Trophoblast cell (in vitro differentiated cells and primary cell): Measurements from ENCODE around the gene ABHD1.
A peak's percentile ranks its signal among the peaks of the same experiment; 100 is the strongest.

ENCODE experiments used
- DNase-seq, 2 donors: peaks; one replicate each; pipeline ENCODE4 v3.0.0-alpha.2; 2016
- H2AFZ ChIP-seq: 2 replicates; pipeline ENCODE4 v1.6.1; 2013; ENCODE audit warnings: low read length, moderate library complexity, mild to moderate bottlenecking; ENCODE audit not compliant: insufficient read depth, poor library complexity
- H2AK5ac ChIP-seq: 2 replicates; pipeline ENCODE4 v1.6.1; 2013; ENCODE audit warnings: mild to moderate bottlenecking, low read length
- H2BK120ac ChIP-seq: 2 replicates; pipeline ENCODE4 v1.6.1; 2013; ENCODE audit warnings: low read length, mild to moderate bottlenecking, moderate library complexity; ENCODE audit not compliant: insufficient read depth, poor library complexity
- H2BK12ac ChIP-seq: 2 replicates; pipeline ENCODE4 v1.6.1; 2013; ENCODE audit warnings: mild to moderate bottlenecking, low read length, moderate library complexity
- H2BK5ac ChIP-seq: 2 replicates; pipeline ENCODE4 v1.6.1; 2013; ENCODE audit warnings: low read length, low read depth, moderate library complexity, mild to moderate bottlenecking; ENCODE audit not compliant: poor library complexity
- H3K14ac ChIP-seq: 2 replicates; pipeline ENCODE4 v1.6.1; 2013; ENCODE audit warnings: mild to moderate bottlenecking, low read length
- H3K18ac ChIP-seq: 2 replicates; pipeline ENCODE4 v1.6.1; 2013; ENCODE audit warnings: mild to moderate bottlenecking, low read length
- H3K23ac ChIP-seq: 2 replicates; pipeline ENCODE4 v1.6.1; 2013; ENCODE audit warnings: low read length
- H3K27ac ChIP-seq: 2 replicates; pipeline ENCODE4 v1.5.1; 2013; ENCODE audit warnings: low read depth, mild to moderate bottlenecking, inconsistent platforms, low read length, moderate library complexity
- H3K27me3 ChIP-seq: 2 replicates; pipeline ENCODE4 v1.6.1; 2013; ENCODE audit warnings: inconsistent platforms, mild to moderate bottlenecking, low read length, moderate library complexity; ENCODE audit not compliant: insufficient read depth
- H3K36me3 ChIP-seq, 2 experiments: 1 replicate in 1 of 2; 2 replicates in 1 of 2; pipeline ENCODE4 v1.6.1; 2013; ENCODE audit warnings: low read length in 2 of 2, mild to moderate bottlenecking in 2 of 2, moderate library complexity in 1 of 2; ENCODE audit not compliant: insufficient read depth in 2 of 2, control insufficient read depth in 1 of 2
- H3K4ac ChIP-seq: 2 replicates; pipeline ENCODE4 v1.6.1; 2013; ENCODE audit warnings: low read depth, mild to moderate bottlenecking, low read length, moderate library complexity
- H3K4me1 ChIP-seq, 2 experiments: 1 replicate in 1 of 2; 2 replicates in 1 of 2; pipeline ENCODE4 v1.6.1; 2013; ENCODE audit warnings: low read length in 2 of 2, mild to moderate bottlenecking in 2 of 2, moderate library complexity in 1 of 2; ENCODE audit not compliant: insufficient read depth in 2 of 2, control insufficient read depth in 1 of 2
- H3K4me2 ChIP-seq: 2 replicates; pipeline ENCODE4 v1.6.1; 2013; ENCODE audit warnings: inconsistent platforms, mild to moderate bottlenecking, low read length, moderate library complexity
- H3K4me3 ChIP-seq: 2 replicates; pipeline ENCODE4 v1.5.1; 2013; ENCODE audit warnings: mild to moderate bottlenecking, low read depth, low read length, inconsistent platforms
- H3K79me1 ChIP-seq: one replicate; pipeline ENCODE4 v1.6.1; 2013; ENCODE audit warnings: low read length
- H3K79me2 ChIP-seq: 2 replicates; pipeline ENCODE4 v1.6.1; 2013; ENCODE audit warnings: low read length, mild to moderate bottlenecking; ENCODE audit not compliant: control insufficient read depth, insufficient read depth, poor library complexity
- H3K9ac ChIP-seq: 2 replicates; pipeline ENCODE4 v1.6.1; 2013; ENCODE audit warnings: mild to moderate bottlenecking, low read length
- H3K9me3 ChIP-seq: 2 replicates; pipeline ENCODE4 v1.6.1; 2013; ENCODE audit warnings: low read depth, mild to moderate bottlenecking, control low read depth, inconsistent platforms, low read length; ENCODE audit not compliant: insufficient read depth
- H4K12ac ChIP-seq: 2 replicates; pipeline ENCODE4 v1.6.1; 2013; ENCODE audit warnings: low read depth, mild to moderate bottlenecking, low read length, moderate library complexity
- H4K8ac ChIP-seq: 2 replicates; pipeline ENCODE4 v1.6.1; 2013; ENCODE audit warnings: low read depth, mild to moderate bottlenecking, low read length, moderate library complexity
- H4K91ac ChIP-seq: one replicate; pipeline ENCODE4 v1.6.1; 2013; ENCODE audit warnings: low read depth, mild to moderate bottlenecking, low read length, moderate library complexity
- WGBS: extraction: QIAGEN DNeasy Blood & Tissue Kit; methylation state at CpG from one replicate; pipeline ENCODE4 v1.1.7; 2013; ENCODE audit warnings: missing lambda C conversion rate; ENCODE audit not compliant: insufficient read length, insufficient coverage; ENCODE audit errors: extremely low coverage; 5-methylcytosine and 5-hydroxymethylcytosine counted together

Gene ABHD1

DNA sequence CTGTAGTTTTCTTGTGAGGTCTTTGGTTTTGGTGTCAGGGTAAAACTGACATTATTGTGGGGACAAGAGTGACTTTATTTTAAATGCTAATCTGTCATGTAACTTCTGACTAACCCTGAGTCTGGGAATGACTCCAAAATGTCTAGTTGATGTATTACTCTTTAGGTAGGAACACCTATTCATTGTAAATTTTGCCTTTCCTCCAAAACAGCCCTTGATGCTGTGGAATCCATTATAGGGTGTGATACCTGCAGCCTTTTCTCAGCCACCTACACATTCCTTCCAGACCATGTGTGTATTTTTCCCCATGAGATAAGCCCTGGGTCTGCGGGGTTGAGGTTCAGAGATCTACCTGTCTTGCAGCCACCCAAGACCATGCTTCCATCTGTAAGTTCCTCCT lies 19.7 kb downstream of the ABHD1 start:
- Histone ChIP-seq H2AK5ac (no peak overlapping the region), H3K4me1 (no peaks in the 10 kb centered on the region), H3K27me3 (no peaks in the 10 kb centered on the region), H3K27ac (no peak overlapping the region), H3K9me3 (no peaks in the 10 kb centered on the region), H2BK12ac (no peak overlapping the region), H3K14ac (no peak overlapping the region), H3K18ac (no peak overlapping the region), H3K4me3 (no peak overlapping the region), H4K8ac (no peak overlapping the region), H4K91ac (no peak overlapping the region), H2AFZ (no peak overlapping the region), H3K4ac (no peak overlapping the region), H4K12ac (no peak overlapping the region), H3K79me2 (no peaks in the 10 kb centered on the region), H3K36me3 (no peaks in the 10 kb centered on the region), H2BK5ac (no peak overlapping the region), H3K4me2 (no peak overlapping the region), H3K79me1 (no peaks in the 10 kb centered on the region), H3K9ac (no peak overlapping the region), H3K23ac (no peak overlapping the region), H2BK120ac (no peak overlapping the region)
- no CpG with 5 or more reads among the region's 1 CpG for WGBS
- peak in 1 of 2 donors; percentile 11 for DNase-seq

DNA sequence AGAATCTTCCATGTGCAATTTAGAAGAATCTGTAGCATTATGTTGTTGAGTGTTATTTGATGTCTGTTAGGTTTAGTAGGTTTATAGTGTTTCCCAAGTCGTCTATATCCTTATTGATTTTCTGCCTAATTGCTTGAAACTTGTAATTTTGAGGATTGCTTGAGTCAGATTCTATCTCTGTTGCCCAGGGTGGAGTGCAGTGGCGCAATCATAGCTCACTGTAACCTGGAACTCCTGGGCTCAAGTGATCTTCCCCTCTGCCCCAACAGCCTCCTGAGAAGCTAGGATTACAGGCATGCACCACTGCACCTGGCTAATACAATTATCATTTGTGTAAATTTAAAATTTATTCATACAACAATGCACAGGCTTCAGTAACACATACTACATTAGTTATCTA lies 22.1 kb downstream of the ABHD1 start:
- Histone ChIP-seq H3K27ac (no peak overlapping the region), H3K79me2 (no peaks in the 10 kb centered on the region), H2AK5ac (no peak overlapping the region), H3K4ac (no peak overlapping the region), H3K14ac (no peak overlapping the region), H4K12ac (no peak overlapping the region), H4K8ac (no peak overlapping the region), H3K9ac (no peak overlapping the region), H3K18ac (no peak overlapping the region), H2BK12ac (no peak overlapping the region), H3K27me3 (no peaks in the 10 kb centered on the region), H3K79me1 (no peaks in the 10 kb centered on the region), H2BK5ac (no peak overlapping the region), H3K23ac (no peak overlapping the region), H2BK120ac (no peak overlapping the region), H3K4me2 (no peak overlapping the region), H3K9me3 (no peaks in the 10 kb centered on the region), H4K91ac (no peak overlapping the region), H3K4me1 (no peaks in the 10 kb centered on the region), H2AFZ (no peak overlapping the region), H3K4me3 (no peak overlapping the region), H3K36me3 (no peaks in the 10 kb centered on the region)
- DNase-seq: no peak
- WGBS: no CpG with 5 or more reads among the region's 2 CpGs

DNA sequence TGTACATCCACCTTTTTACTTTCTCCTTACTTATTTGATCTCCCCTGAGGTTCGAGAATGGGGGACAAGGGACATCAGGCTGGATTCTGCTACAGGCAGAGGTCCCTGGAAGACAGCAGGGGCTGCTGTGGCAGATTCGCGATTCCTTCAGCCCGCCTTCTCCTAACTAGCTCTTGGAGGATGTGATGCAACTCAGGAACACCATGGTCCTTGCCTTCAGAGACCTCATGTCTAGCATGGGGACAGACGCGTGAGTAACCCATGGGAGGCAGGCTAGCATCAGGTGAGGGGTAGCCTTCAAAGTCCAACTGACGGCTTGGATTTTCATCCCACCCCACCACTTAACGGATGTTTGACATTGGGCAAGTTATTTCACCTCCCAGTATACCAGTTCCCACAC lies 24.3 kb downstream of the ABHD1 start:
- Histone ChIP-seq H2AK5ac (no peak overlapping the region), H3K36me3 (no peaks in the 10 kb centered on the region), H3K14ac (no peak overlapping the region), H3K27me3 (no peaks in the 10 kb centered on the region), H4K91ac (no peak overlapping the region), H4K12ac (no peak overlapping the region), H2BK120ac (no peak overlapping the region), H3K4me3 (no peak overlapping the region), H3K27ac (no peak overlapping the region), H3K79me2 (no peaks in the 10 kb centered on the region), H3K9me3 (no peaks in the 10 kb centered on the region), H3K4me1 (peaks cover 0 to 4% of the 10 kb centered on the region in 2 experiments), H3K4me2 (no peak overlapping the region), H2BK12ac (no peak overlapping the region), H3K9ac (no peak overlapping the region), H2AFZ (no peak overlapping the region), H4K8ac (no peak overlapping the region), H3K23ac (no peak overlapping the region), H3K18ac (no peak overlapping the region), H3K79me1 (no peaks in the 10 kb centered on the region), H2BK5ac (no peak overlapping the region), H3K4ac (no peak overlapping the region)
- no peak for DNase-seq
- whole genome bisulfite sequencing: no CpG with 5 or more reads among the region's 8 CpGs

DNA sequence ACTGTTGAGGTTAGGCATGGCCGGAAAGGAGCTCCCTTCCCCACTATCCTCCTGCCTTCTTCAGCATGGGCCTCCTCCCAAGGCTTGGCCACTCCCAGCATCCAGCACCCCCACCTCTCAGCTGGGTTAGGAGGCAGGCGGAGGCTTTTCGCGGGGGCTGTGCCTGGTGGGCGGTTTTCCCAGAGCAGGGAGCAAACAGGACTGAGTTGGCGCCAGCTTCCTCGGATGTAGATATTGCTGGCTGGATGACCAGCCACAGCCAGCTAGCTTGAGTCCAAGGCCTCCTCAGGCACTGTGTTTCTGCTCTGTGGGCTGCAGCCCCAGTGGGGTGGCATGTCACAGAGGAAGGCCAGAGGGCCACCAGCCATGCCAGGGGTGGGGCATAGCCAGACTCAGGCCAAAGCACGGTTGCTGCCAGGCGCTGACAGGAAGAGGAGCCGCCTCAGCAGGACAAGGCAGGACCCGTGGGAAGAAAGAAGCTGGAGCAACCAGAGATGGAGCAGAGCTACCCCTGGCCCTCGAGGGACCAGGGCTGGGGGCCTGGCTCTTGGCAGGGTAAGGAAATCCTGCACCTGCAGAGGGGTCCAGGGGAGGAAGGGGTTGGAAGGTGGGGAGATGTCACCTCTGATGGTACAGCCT lies 25.3 kb downstream of the ABHD1 start, which contains the start of gene TCF23:
TSS of gene TCF23 (plus strand) at position 204 of the 639 bp plus-strand sequence. CDS start at position 334, 130 bp downstream.
- no peak within 1 kb of the TSS for H4K91ac ChIP-seq
- no peak within 1 kb of the TSS for H2AK5ac ChIP-seq
- H3K14ac ChIP-seq: no peak within 1 kb of the TSS
- no peak within 1 kb of the TSS for H3K27ac ChIP-seq
- H3K4me3 ChIP-seq: no peak within 1 kb of the TSS
- no peaks in the 10 kb centered on the region for H3K36me3 ChIP-seq
- H2BK120ac ChIP-seq: no peak within 1 kb of the TSS
- no peak for DNase-seq
- no peaks in the 10 kb centered on the region for H3K79me2 ChIP-seq
- H3K4me2 ChIP-seq: no peak within 1 kb of the TSS
- no peaks in the 10 kb centered on the region for H3K79me1 ChIP-seq
- H3K18ac ChIP-seq: no peak within 1 kb of the TSS
- H2AFZ ChIP-seq: no peak within 1 kb of the TSS
- no peak within 1 kb of the TSS for H4K12ac ChIP-seq
- peaks cover 0 to 4% of the 10 kb centered on the region in 2 experiments for H3K4me1 ChIP-seq
- H3K4ac ChIP-seq: no peak within 1 kb of the TSS
- no peak within 1 kb of the TSS for H3K23ac ChIP-seq
- H2BK12ac ChIP-seq: no peak within 1 kb of the TSS
- no peak within 1 kb of the TSS for H2BK5ac ChIP-seq
- no CpG with 5 or more reads among the region's 12 CpGs for WGBS
- no peaks in the 10 kb centered on the region for H3K27me3 ChIP-seq
- H4K8ac ChIP-seq: no peak within 1 kb of the TSS
- no peak within 1 kb of the TSS for H3K9ac ChIP-seq
- H3K9me3 ChIP-seq: no peaks in the 10 kb centered on the region
